Upper lobe of left lung (tissue), 6 donors: ENCODE measurements around the gene MGMT. TPM values are rescaled to one million over a fixed set of nuclear protein-coding genes. Genes with fewer than 3 reads are reported as not detected.

Source experiments
- ATAC-seq, 2 donors: fragments of 200-7000 bp; cut with Tn5 transposase; one replicate each; pipeline ENCODE4 v1.9.1; 2022; ENCODE audit warnings: mild to moderate bottlenecking in 2 of 2, moderate library complexity in 2 of 2; ENCODE audit not compliant: low FRiP score in 2 of 2
- DNase-seq, 2 donors: peaks; one replicate each; pipeline ENCODE4 v3.0.0-alpha.2; 2019 to 2020
- H3K27ac ChIP-seq, 4 donors: fragments of 200-600 bp; sonication (generic); one replicate each; pipeline ENCODE4 v1.5.1; 2016 to 2019
- H3K27me3 ChIP-seq, 4 donors: fragments of 200-600 bp; sonication (generic); one replicate each; pipeline ENCODE4 v1.5.1; 2017 to 2019
- H3K36me3 ChIP-seq, 4 donors: fragments of 200-600 bp; sonication (generic); one replicate each; pipeline ENCODE4 v1.5.1; 2016 to 2019
- H3K4me1 ChIP-seq, 4 donors: fragments of 200-600 bp; sonication (generic); one replicate each; pipeline ENCODE4 v1.5.1; 2018 to 2019
- H3K4me3 ChIP-seq, 4 donors: fragments of 200-600 bp; sonication (generic); one replicate each; pipeline ENCODE4 v1.5.1; 2017 to 2019; ENCODE audit warnings: mild to moderate bottlenecking in 2 of 4, moderate library complexity in 1 of 4
- H3K9me3 ChIP-seq, 4 donors: fragments of 200-600 bp; sonication (generic); one replicate each; pipeline ENCODE4 v1.5.1; 2018 to 2019
- CTCF ChIP-seq, 6 experiments: fragments of 450-650 bp in 4 of 6; fragments of 200-600 bp in 2 of 6; sonication (generic) in 2 of 6; IDR thresholded peaks; one replicate each; pipeline ENCODE4 v1.5.1; 2016 to 2019; ENCODE audit warnings: antibody characterized with exemption in 6 of 6
- EP300 ChIP-seq, 4 donors: sonication (generic); formaldehyde crosslinking; IDR thresholded peaks; one replicate each; pipeline ENCODE4 v1.5.1; 2017; ENCODE audit warnings: antibody characterized with exemption in 4 of 4, control low read depth in 2 of 4
- POLR2A ChIP-seq, 4 donors: fragments of 450-650 bp; IDR thresholded peaks; one replicate each; pipeline ENCODE4 v1.5.1; 2016 to 2017; ENCODE audit warnings: antibody characterized with exemption in 4 of 4, mild to moderate bottlenecking in 2 of 4
- POLR2AphosphoS5 ChIP-seq, 2 donors: sonication (generic); formaldehyde crosslinking; IDR thresholded peaks; one replicate each; pipeline ENCODE4 v1.5.1; 2017; ENCODE audit warnings: antibody characterized with exemption in 2 of 2
- WGBS, 2 donors: methylation state at CpG; one replicate each; pipeline ENCODE4 v1.1.5; 2017 to 2018; 5-methylcytosine and 5-hydroxymethylcytosine counted together
- total RNA-seq, 6 donors: library from RNA; depleted of rRNA in 4 of 6; stranded (reverse); fragments of >200 nt in 4 of 6; gene quantifications; one replicate each; pipeline versions ENCODE4 v1.1.0 to v1.2.1, GENCODE V29; 2016 to 2021
- donor health status: DM: no; HTN: no; CAD: no; lungs with moderate emphysema.
- donor health status: DM: no; HTN: yes; CAD: no; lungs with severe emphysema.

MGMT gene
- total RNA-seq, 6 donors from 2014 or later = 20.9 to 44.0 (median 29.6) TPM

- DNase-seq (peak; percentile 14 to 54), ATAC-seq (no peak)
- TF ChIP-seq POLR2AphosphoS5 (IDR thresholded peaks at IDR 0.05) (no peak), EP300 (IDR thresholded peaks at IDR 0.05) (no peak), POLR2A (IDR thresholded peaks at IDR 0.05) (no peak), CTCF (IDR thresholded peaks at IDR 0.05) (no peak)
- Histone ChIP-seq H3K4me3 (no peak overlapping the region), H3K9me3 (no peaks in the 10 kb centered on the region), H3K27me3 (no peaks in the 10 kb centered on the region), H3K36me3 (peaks cover 0 to 9% (median 0%) of the 10 kb centered on the region in 4 donors), H3K4me1 (no peaks in the 10 kb centered on the region), H3K27ac (no peak overlapping the region)
- WGBS, 2 donors = 91 to 97% methylated on average over 10 to 14 of the region's 14 CpGs
Measured at GRCh38 chr10:129770286-129770685, 303.2 kb downstream of the MGMT start.

GRCh38 chr10:129771024-129771423, 304.0 kb downstream of the MGMT start:
- H3K27ac ChIP-seq = no peak overlapping the region
- DNase-seq = peak; percentile 15 to 28
- no peak for TF ChIP-seq POLR2AphosphoS5 (IDR thresholded peaks at IDR 0.05)
- no peak for TF ChIP-seq CTCF (IDR thresholded peaks at IDR 0.05)
- no peak for TF ChIP-seq EP300 (IDR thresholded peaks at IDR 0.05)
- TF ChIP-seq POLR2A (IDR thresholded peaks at IDR 0.05) = no peak
- no peaks in the 10 kb centered on the region for H3K9me3 ChIP-seq
- no peaks in the 10 kb centered on the region for H3K4me1 ChIP-seq
- H3K27me3 ChIP-seq = no peaks in the 10 kb centered on the region
- WGBS, 2 donors = 75 to 78% methylated on average over 13 of the region's 13 CpGs
- H3K4me3 ChIP-seq = no peak overlapping the region
- peaks cover 0 to 9% (median 0%) of the 10 kb centered on the region in 4 donors for H3K36me3 ChIP-seq
- ATAC-seq = no peak

GRCh38 chr10:129771576-129771975, 304.5 kb downstream of the MGMT start:
- peak in 1 of 2 donors; percentile 19 for DNase-seq
- no peak for ATAC-seq
- Histone ChIP-seq H3K27ac (no peak overlapping the region), H3K27me3 (no peaks in the 10 kb centered on the region), H3K9me3 (no peaks in the 10 kb centered on the region), H3K4me3 (no peak overlapping the region), H3K36me3 (peaks cover 0 to 9% (median 0%) of the 10 kb centered on the region in 4 donors), H3K4me1 (no peaks in the 10 kb centered on the region)
- WGBS, 2 donors = 87 to 94% methylated on average over 12 to 15 of the region's 15 CpGs
- TF ChIP-seq POLR2A (IDR thresholded peaks at IDR 0.05) = no peak
- TF ChIP-seq EP300 (IDR thresholded peaks at IDR 0.05) = no peak
- TF ChIP-seq CTCF (IDR thresholded peaks at IDR 0.05) = no peak
- TF ChIP-seq POLR2AphosphoS5 (IDR thresholded peaks at IDR 0.05) = no peak

GRCh38 chr10:129771991-129772431, 305.0 kb downstream of the MGMT start:
- no peak for ATAC-seq
- no peak for TF ChIP-seq POLR2A (IDR thresholded peaks at IDR 0.05)
- no peak for TF ChIP-seq EP300 (IDR thresholded peaks at IDR 0.05)
- TF ChIP-seq CTCF (IDR thresholded peaks at IDR 0.05) = no peak
- no peak for TF ChIP-seq POLR2AphosphoS5 (IDR thresholded peaks at IDR 0.05)
- Histone ChIP-seq H3K27me3 (no peaks in the 10 kb centered on the region), H3K27ac (no peak overlapping the region), H3K4me1 (no peaks in the 10 kb centered on the region), H3K4me3 (no peak overlapping the region), H3K36me3 (peaks cover 0 to 9% (median 0%) of the 10 kb centered on the region in 4 donors), H3K9me3 (no peaks in the 10 kb centered on the region)
- DNase-seq = peak; percentile 12 to 24
- WGBS, 2 donors = 85 to 95% methylated on average over 9 to 13 of the region's 13 CpGs
